K562 (cell line): ENCODE data around the gene HDGFL1. TPM values are rescaled to one million over a fixed set of nuclear protein-coding genes. Genes with fewer than 3 reads are reported as not detected.

Source experiments
- ATAC-seq: fragments of 200-7000 bp; cut with Tn5 transposase; 3 replicates; pipeline ENCODE4 v1.9.1; 2020; ENCODE audit warnings: moderate library complexity
- BruUV-seq: library from RNA; stranded (reverse); fragments of 400-500 nt; replicated peaks from 2 replicates; lab custom pipeline; 2021; lab: Mats Ljungman, UMichigan
- CTCF ChIA-PET: fragments of 300-600 bp; formaldehyde crosslinking; extraction: SDS; loops from one replicate; lab custom pipeline; 2021; ENCODE audit warnings: low intra/inter-chr PET ratio; lab: Yijun Ruan, JAX
- POLR2A ChIA-PET: fragments of 300-600, 350-650 bp; sonication (Branson Sonifier 250); formaldehyde crosslinking; extraction: SDS; loops from one replicate; lab custom pipeline; 2021; ENCODE audit warnings: antibody characterized with exemption, inconsistent platforms; lab: Yijun Ruan, JAX
- DNase-seq, 4 experiments: peaks; one replicate each; pipeline versions ENCODE4 v3.0.0 to v3.0.0-alpha.2; 2011 to 2018; ENCODE audit warnings: low spot score in 3 of 4, mixed read lengths in 3 of 4; ENCODE audit errors: extremely low read depth in 1 of 4
- FAIRE-seq: peaks from 2 replicates; lab custom pipeline; 2011; peaks lifted over from hg19 to GRCh38; lab: Jason Lieb, UNC
- H2AFZ ChIP-seq: 2 replicates; pipeline ENCODE4 v1.6.0; 2011; ENCODE audit warnings: low read depth, low read length, control low read depth, inconsistent platforms
- H3K27ac ChIP-seq: fragments of 200-600 bp; 3 replicates; pipeline ENCODE4 v1.8.0; 2011; ENCODE audit warnings: low read depth, mild to moderate bottlenecking, control low read depth, inconsistent platforms, low read length, moderate library complexity, mixed read lengths; ENCODE audit errors: extremely low read depth
- H3K27me3 ChIP-seq, 2 experiments: fragments of 300-600 bp in 1 of 2; 2 replicates in 1 of 2; 3 replicates in 1 of 2; pipeline versions ENCODE4 v1.6.0 to v1.8.0; 2011; ENCODE audit warnings: inconsistent platforms in 2 of 2, low read length in 2 of 2, mild to moderate bottlenecking in 1 of 2, mixed read lengths in 1 of 2, moderate library complexity in 1 of 2; ENCODE audit not compliant: control insufficient read depth in 2 of 2, insufficient read depth in 2 of 2
- H3K36me3 ChIP-seq: fragments of 300-600 bp; 3 replicates; pipeline ENCODE4 v1.8.0; 2011; ENCODE audit warnings: mild to moderate bottlenecking, low read length, inconsistent platforms; ENCODE audit not compliant: control insufficient read depth, insufficient read depth
- H3K4me1 ChIP-seq, 2 experiments: fragments of 200-600 bp in 1 of 2; replicated peaks in 1 of 2; 2 replicates in 1 of 2; 3 replicates in 1 of 2; pipeline versions ENCODE4 v1.5.1 to v1.8.0; 2011; ENCODE audit warnings: inconsistent platforms in 2 of 2, low read length in 2 of 2, mild to moderate bottlenecking in 1 of 2, mixed read lengths in 1 of 2, moderate library complexity in 1 of 2; ENCODE audit not compliant: control insufficient read depth in 2 of 2, insufficient read depth in 2 of 2
- H3K4me2 ChIP-seq: 2 replicates; pipeline ENCODE4 v1.6.1; 2011; ENCODE audit warnings: low read length, control low read depth, inconsistent platforms, mixed read lengths; ENCODE audit not compliant: insufficient read depth
- H3K4me3 ChIP-seq: fragments of 200-600 bp; sonication (generic), shearing (Covaris generic); 2 replicates; pipeline ENCODE4 v1.5.1; 2016; ENCODE audit warnings: control low read depth, inconsistent platforms
- H3K79me2 ChIP-seq: fragments of 200-600 bp; 3 replicates; pipeline ENCODE4 v1.8.0; 2011; ENCODE audit warnings: low read length, inconsistent platforms; ENCODE audit not compliant: control insufficient read depth, insufficient read depth
- H3K9ac ChIP-seq, 2 experiments: 2 replicates each; pipeline versions ENCODE4 v1.6.0 to v1.6.1; 2011; ENCODE audit warnings: low read depth in 2 of 2, low read length in 2 of 2, control low read depth in 1 of 2, inconsistent platforms in 1 of 2, mild to moderate bottlenecking in 1 of 2, mixed read lengths in 1 of 2; ENCODE audit not compliant: insufficient read depth in 1 of 2
- H3K9me1 ChIP-seq: one replicate; pipeline ENCODE4 v1.6.0; 2011; ENCODE audit warnings: inconsistent platforms, mild to moderate bottlenecking, low read length, moderate library complexity; ENCODE audit not compliant: control insufficient read depth, insufficient read depth
- H3K9me3 ChIP-seq: replicated peaks from 2 replicates; pipeline ENCODE4 v1.5.1; 2011; ENCODE audit warnings: low read depth, low read length, inconsistent platforms; ENCODE audit not compliant: control insufficient read depth, insufficient read depth
- H4K20me1 ChIP-seq: replicated peaks from 2 replicates; pipeline ENCODE4 v1.6.1; 2011; ENCODE audit warnings: low read length, inconsistent platforms, mixed read lengths; ENCODE audit not compliant: control insufficient read depth, insufficient read depth
- E2F6 ChIP-seq, 2 experiments: IDR thresholded peaks; 2 replicates each; pipeline ENCODE4 v1.6.1; 2011; ENCODE audit warnings: borderline replicate concordance in 1 of 2, control low read depth in 1 of 2, low read depth in 1 of 2, low read length in 1 of 2, mild to moderate bottlenecking in 1 of 2, mixed read lengths in 1 of 2, moderate library complexity in 1 of 2; ENCODE audit not compliant: insufficient read depth in 1 of 2, insufficient read length in 1 of 2, poor library complexity in 1 of 2, severe bottlenecking in 1 of 2; ENCODE audit errors: extremely low read depth in 1 of 2
- ESRRB ChIP-seq: fragments of 250-450 bp; sonication (Bioruptor Pico); IDR thresholded peaks from 2 replicates; pipeline ENCODE4 v1.5.0; 2020; ENCODE audit warnings: mild to moderate bottlenecking, moderate library complexity, borderline replicate concordance
- EWSR1 ChIP-seq: fragments of 450-650 bp; IDR thresholded peaks from 2 replicates; pipeline ENCODE4 v1.6.1; 2018; ENCODE audit warnings: borderline replicate concordance, mild to moderate bottlenecking, low read depth, moderate library complexity; ENCODE audit not compliant: partially characterized antibody
- GTF2F1 ChIP-seq: IDR thresholded peaks from 2 replicates; pipeline ENCODE4 v1.6.1; 2011; ENCODE audit warnings: low read depth, low read length, improper control_type of control experiment
- IRF1 ChIP-seq: sonication (generic); formaldehyde crosslinking; IDR thresholded peaks from 2 replicates; pipeline ENCODE4 v1.8.0; 2022; ENCODE audit warnings: missing genetic modification reagents, mild to moderate bottlenecking, borderline replicate concordance
- KHSRP ChIP-seq: fragments of 450-650 bp; IDR thresholded peaks from 2 replicates; pipeline ENCODE4 v1.6.1; 2017
- KLF10 ChIP-seq: fragments of 250-450 bp; sonication (Bioruptor Pico); IDR thresholded peaks from 2 replicates; pipeline ENCODE4 v1.6.1; 2021; ENCODE audit warnings: matching md5 sums
- LARP7 ChIP-seq: fragments of 450-650 bp; IDR thresholded peaks from 2 replicates; pipeline ENCODE4 v1.6.1; 2016
- PHF8 ChIP-seq: fragments of 200-600 bp; sonication (generic); IDR thresholded peaks from 2 replicates; pipeline ENCODE4 v1.6.1; 2012; ENCODE audit warnings: mixed run types, mild to moderate bottlenecking, inconsistent platforms, low read length, moderate library complexity, borderline replicate concordance
- RB1 ChIP-seq: fragments of 450-650 bp; IDR thresholded peaks from 2 replicates; pipeline ENCODE4 v1.6.1; 2017; ENCODE audit warnings: low read depth, mild to moderate bottlenecking
- RNF2 ChIP-seq: sonication (generic); IDR thresholded peaks from 2 replicates; pipeline ENCODE4 v1.6.1; 2016
- SREBF1 ChIP-seq: fragments of 150-350 bp; IDR thresholded peaks from 2 replicates; pipeline ENCODE4 v1.6.1; 2014; ENCODE audit warnings: antibody characterized with exemption, low read depth, low read length, borderline replicate concordance
- TAF7 ChIP-seq: fragments of 450-650 bp; IDR thresholded peaks from 2 replicates; pipeline ENCODE4 v1.6.1; 2016; ENCODE audit warnings: missing genetic modification characterization, missing compliant biosample characterization
- TAL1 ChIP-seq: fragments of 450-650 bp; IDR thresholded peaks from 2 replicates; pipeline ENCODE4 v1.6.1; 2016; ENCODE audit warnings: mild to moderate bottlenecking
- ZBTB8A ChIP-seq: fragments of 450-650 bp; IDR thresholded peaks from 2 replicates; pipeline ENCODE4 v1.6.1; 2018; ENCODE audit warnings: mild to moderate bottlenecking, moderate library complexity; ENCODE audit not compliant: partially characterized antibody
- ZNF253 ChIP-seq: fragments of 250-450 bp; sonication (Bioruptor Pico); conservative IDR thresholded peaks from 2 replicates; pipeline ENCODE4 v1.6.1; 2021; ENCODE audit warnings: mild to moderate bottlenecking
- ZNF518B ChIP-seq: fragments of 250-450 bp; sonication (Bioruptor Pico); IDR thresholded peaks from 2 replicates; pipeline ENCODE4 v1.5.0; 2021; ENCODE audit warnings: mild to moderate bottlenecking, moderate library complexity
- ZNF76 ChIP-seq: fragments of 250-450 bp; sonication (Bioruptor Pico); IDR thresholded peaks from 2 replicates; pipeline ENCODE4 v1.4.0; 2020; ENCODE audit warnings: mild to moderate bottlenecking, moderate library complexity, borderline replicate concordance
- ZNF766 ChIP-seq: fragments of 200-800 bp; sonication (Bioruptor generic); conservative IDR thresholded peaks from 2 replicates; pipeline ENCODE4 v1.6.1; 2016; ENCODE audit warnings: missing genetic modification characterization, missing compliant biosample characterization
- WGBS: fragments of 100-300 bp; shearing (Covaris generic); methylation state at CpG from one replicate; pipeline ENCODE4 v1.1.6; 2016; ENCODE audit warnings: low coverage, mixed read lengths; ENCODE audit not compliant: insufficient coverage; ENCODE audit errors: missing lambda C conversion rate; 5-methylcytosine and 5-hydroxymethylcytosine counted together
- in situ Hi-C: fragments of 300-500 bp; cut with MboI; formaldehyde crosslinking; loops from 4 replicates; pipeline ENCODE4 v1.15.0; 2018; ENCODE audit warnings: inconsistent platforms, mixed read lengths
- intact Hi-C: fragments of 100-400 bp; cut with micrococcal nuclease; formaldehyde crosslinking; loops from 2 replicates; pipeline ENCODE4 v1.14.2; 2022
- polyA plus RNA-seq, 8 experiments: library from polyadenylated mRNA; depleted of rRNA in 4 of 8; stranded (reverse) in 5 of 8; unstranded in 3 of 8; fragments of >200 nt; fragmentation: Nextera tagmentation in 2 of 8; fragmentation: Illumina TruSeq in 1 of 8; extraction: Ambion mirVana in 2 of 8; extraction: Trizol in 1 of 8; gene quantifications; 2 replicates each; pipeline versions ENCODE4 v1.2.1 to v1.2.3, GENCODE V29; 2011 to 2014; ENCODE audit warnings: inconsistent platforms in 1 of 8, missing spikeins in 1 of 8
- total RNA-seq, 7 experiments: library from RNA; depleted of rRNA in 6 of 7; stranded (reverse); fragments of >200 nt in 6 of 7; fragmentation: Illumina TruSeq in 2 of 7; extraction: Trizol in 2 of 7; gene quantifications; 2 replicates each; pipeline versions ENCODE4 v1.2.1 to v1.2.3, GENCODE V29; 2011 to 2021; ENCODE audit warnings: low replicate concordance in 1 of 7

Gene HDGFL1
- total and polyA plus RNA-seq, 9 of the 15 experiments (the other 6 are each of a cell fraction or from before 2014, with no cell fraction given), result 0.04 to 0.64 (median 0.28) TPM

GRCh38 chr6:22521035-22521434 lies 48.3 kb upstream of the HDGFL1 start:
- in situ Hi-C loops (no loop called here), intact Hi-C loops (no loop called here)
- Histone ChIP-seq H4K20me1 (no peaks in the 10 kb centered on the region), H3K9me3 (0 out of 2 replicates have a peak, but pooled peaks cover 3% of the 10 kb centered on the region), H3K27me3 (no peaks in the 10 kb centered on the region), H3K79me2 (no peaks in the 10 kb centered on the region), H3K36me3 (no peaks in the 10 kb centered on the region), H3K4me1 (no peaks in the 10 kb centered on the region), H3K9me1 (no peaks in the 10 kb centered on the region), H3K4me2 (no peak overlapping the region), H3K4me3 (no peak overlapping the region), H3K9ac (no peak overlapping the region), H2AFZ (no peak overlapping the region), H3K27ac (no peak overlapping the region)
- no TSS peak for BruUV-seq
- CTCF ChIA-PET, result no interaction called here
- ATAC-seq (no peak), FAIRE-seq (no peak), DNase-seq (no peak)
- POLR2A ChIA-PET, result no interaction called here
- TF ChIP-seq ZNF518B (no peak), TAF7 (no peak), RNF2 (no peak), TAL1 (no peak), SREBF1 (no peak), KHSRP (no peak), ESRRB (no peak), RB1 (no peak), EWSR1 (no peak), LARP7 (no peak), ZNF253 (no peak), KLF10 (no peak), ZNF766 (CRISPR knock-in tag) (no peak), PHF8 (no peak), ZNF76 (no peak), GTF2F1 (no peak), E2F6 (IDR thresholded peaks at IDR 0.05; ENCODE audit: borderline replicate concordance in 1 of 2, extremely low read depth in 1 of 2, insufficient read depth in 1 of 2, insufficient read length in 1 of 2, low read depth in 1 of 2, low read length in 1 of 2, poor library complexity in 1 of 2, severe bottlenecking in 1 of 2) (no peak), ZBTB8A (no peak), IRF1 (CRISPR knock-in tag) (no peak)
- WGBS, result 4% methylated on average over 4 of the region's 4 CpGs
